Measurements from ENCODE around the gene ZNF608.

ZNF608 gene

GRCh38 chr5:124745928-124746915, at the start of gene ZNF608:
Gene ZNF608 (minus strand): TSS chr5:124746639. CDS start chr5:124744989, 1,650 bp downstream.
- DNase-seq = no peak

GRCh38 chr5:124795829-124796228, 49.4 kb upstream of the ZNF608 start:
- DNase-seq = no peak

GRCh38 chr5:124790895-124791732, 44.7 kb upstream of the ZNF608 start:
- no peak for DNase-seq

- DNase-seq = no peak
These were observed 44.0 kb upstream of the ZNF608 start for GRCh38 chr5:124790301-124790894.

GRCh38 chr5:124789104-124789605, 42.7 kb upstream of the ZNF608 start:
- no peak for DNase-seq

- DNase-seq = no peak
These were observed 37.4 kb upstream of the ZNF608 start for GRCh38 chr5:124783794-124784193.

GRCh38 chr5:124783285-124783684, 36.8 kb upstream of the ZNF608 start:
- no peak for DNase-seq

GRCh38 chr5:124782262-124782661, 35.8 kb upstream of the ZNF608 start:
- no peak for DNase-seq

- no peak for DNase-seq
These were observed 33.6 kb upstream of the ZNF608 start for GRCh38 chr5:124780011-124780410.

GRCh38 chr5:124773315-124774311, 27.2 kb upstream of the ZNF608 start:
- no peak for DNase-seq

GRCh38 chr5:124772457-124773200, 26.2 kb upstream of the ZNF608 start:
- no peak for DNase-seq

GRCh38 chr5:124771761-124772160, 25.3 kb upstream of the ZNF608 start:
- no peak for DNase-seq

GRCh38 chr5:124764992-124765611, 18.7 kb upstream of the ZNF608 start:
- DNase-seq = no peak

- no peak for DNase-seq
These were observed 18.1 kb upstream of the ZNF608 start for GRCh38 chr5:124764585-124764984.

GRCh38 chr5:124761010-124761409, 14.6 kb upstream of the ZNF608 start:
- DNase-seq = no peak

- DNase-seq = no peak
These were observed 14.2 kb upstream of the ZNF608 start for GRCh38 chr5:124760608-124761007.

- DNase-seq = no peak
These were observed 9.1 kb upstream of the ZNF608 start for GRCh38 chr5:124755565-124755964.

GRCh38 chr5:124755041-124755440, 8.6 kb upstream of the ZNF608 start:
- no peak for DNase-seq

- no peak for DNase-seq
These were observed 7.9 kb upstream of the ZNF608 start for GRCh38 chr5:124754206-124754927.
